B cell (primary cell): Measurements from ENCODE around the gene KCTD4. TPM values are rescaled to one million over a fixed set of nuclear protein-coding genes. Genes with fewer than 3 reads are reported as not detected.

Experiments
- ATAC-seq: fragments of 200-7000 bp; cut with Tn5 transposase; one replicate; pipeline ENCODE4 v1.10.0; 2021; ENCODE audit warnings: low read depth, mild to moderate bottlenecking, moderate number of reproducible peaks, moderate library complexity
- CTCF ChIA-PET: fragments of 350-600 bp; sonication (Branson Sonifier 250); formaldehyde crosslinking; loops from one replicate; lab custom pipeline; 2021; ENCODE audit warnings: antibody characterized with exemption, inconsistent platforms; lab: Charles Lee
- POLR2A ChIA-PET: fragments of 350-600 bp; sonication (Branson Sonifier 250); formaldehyde crosslinking; loops from one replicate; lab custom pipeline; 2021; ENCODE audit warnings: antibody characterized with exemption; lab: Charles Lee
- DNase-seq: peaks from one replicate; pipeline ENCODE4 v3.0.0; 2013
- H2AFZ ChIP-seq: 2 replicates; pipeline ENCODE4 v1.6.1; 2012; ENCODE audit warnings: mild to moderate bottlenecking, low read depth, low read length; ENCODE audit not compliant: insufficient read depth, poor library complexity, severe bottlenecking
- H3K27ac ChIP-seq, 2 donors: 1 replicate in 1 of 2; 2 replicates in 1 of 2; pipeline ENCODE4 v1.5.1; 2012 to 2013; ENCODE audit warnings: low read length in 2 of 2, mild to moderate bottlenecking in 2 of 2, moderate library complexity in 1 of 2
- H3K27me3 ChIP-seq, 4 experiments: fragments of 200-600 bp in 1 of 4; sonication (generic) in 1 of 4; replicated peaks in 1 of 4; 1 replicate in 2 of 4; 2 replicates in 2 of 4; pipeline versions ENCODE4 v1.6.1 to v1.7.0; 2013 to 2016; ENCODE audit warnings: low read length in 3 of 4, mild to moderate bottlenecking in 2 of 4, mixed read lengths in 1 of 4, moderate library complexity in 1 of 4; ENCODE audit not compliant: insufficient read depth in 4 of 4, control insufficient read depth in 3 of 4; ENCODE audit errors: control extremely low read depth in 1 of 4
- H3K36me3 ChIP-seq, 2 experiments: replicated peaks in 1 of 2; 1 replicate in 1 of 2; 2 replicates in 1 of 2; pipeline versions ENCODE4 v1.6.1 to v1.7.1; 2013; ENCODE audit warnings: low read length in 1 of 2; ENCODE audit not compliant: insufficient read depth in 2 of 2, control insufficient read depth in 1 of 2; ENCODE audit errors: control extremely low read depth in 1 of 2, extremely low read depth in 1 of 2
- H3K4me1 ChIP-seq, 2 donors: fragments of 200-600 bp in 1 of 2; sonication (generic) in 1 of 2; 1 replicate in 1 of 2; 2 replicates in 1 of 2; pipeline versions ENCODE4 v1.5.1 to v1.6.1; 2013 to 2017; ENCODE audit warnings: low read length in 2 of 2; ENCODE audit not compliant: control insufficient read depth in 2 of 2, insufficient read depth in 2 of 2
- H3K4me2 ChIP-seq: replicated peaks from 2 replicates; pipeline ENCODE3; 2012; ENCODE audit warnings: mild to moderate bottlenecking, low read depth, low read length; ENCODE audit not compliant: poor library complexity, severe bottlenecking
- H3K4me3 ChIP-seq, 5 experiments: fragments of 200-600 bp in 1 of 5; sonication (generic) in 1 of 5; 1 replicate in 3 of 5; 2 replicates in 2 of 5; pipeline versions ENCODE4 v1.5.1 to v1.7.0; 2011 to 2016; ENCODE audit warnings: low read length in 4 of 5, mild to moderate bottlenecking in 4 of 5, low read depth in 2 of 5, control low read depth in 1 of 5, moderate library complexity in 1 of 5; ENCODE audit not compliant: insufficient read depth in 1 of 5; ENCODE audit errors: control extremely low read depth in 1 of 5, extremely low read depth in 1 of 5
- H3K79me2 ChIP-seq: fragments of 200-600 bp; sonication (generic); one replicate; pipeline ENCODE4 v1.6.0; 2016; ENCODE audit warnings: low read length; ENCODE audit not compliant: control insufficient read depth, insufficient read depth
- H3K9ac ChIP-seq: fragments of 200-600 bp; sonication (generic); 2 replicates; pipeline ENCODE4 v1.6.1; 2017; ENCODE audit warnings: mild to moderate bottlenecking, low read length, moderate library complexity
- H3K9me3 ChIP-seq, 3 donors: one replicate each; pipeline versions ENCODE4 v1.6.1 to v1.7.1; 2013; ENCODE audit warnings: low read length in 2 of 3; ENCODE audit not compliant: control insufficient read depth in 2 of 3, insufficient read depth in 1 of 3; ENCODE audit errors: control extremely low read depth in 1 of 3
- H4K20me1 ChIP-seq: 2 replicates; pipeline ENCODE4 v1.6.0; 2012; ENCODE audit warnings: mild to moderate bottlenecking, low read length; ENCODE audit not compliant: insufficient read depth, control insufficient read depth, poor library complexity, severe bottlenecking
- H3K27ac Mint-ChIP-seq: one replicate; pipeline ENCODE4 v1.8.0; 2021; ENCODE audit warnings: mixed read lengths
- H3K27me3 Mint-ChIP-seq: one replicate; pipeline ENCODE4 v1.8.0; 2021; ENCODE audit warnings: mixed read lengths
- H3K4me1 Mint-ChIP-seq: one replicate; pipeline ENCODE4 v1.8.0; 2021; ENCODE audit warnings: mixed read lengths
- H3K4me3 Mint-ChIP-seq: one replicate; pipeline ENCODE4 v1.8.0; 2021; ENCODE audit warnings: mixed read lengths
- H3K9me3 Mint-ChIP-seq: one replicate; pipeline ENCODE4 v1.8.0; 2022; ENCODE audit warnings: mixed read lengths; ENCODE audit not compliant: insufficient read depth
- CTCF ChIP-seq: fragments of 200-600 bp; IDR thresholded peaks from one replicate; pipeline ENCODE4 v1.8.0; 2022; ENCODE audit warnings: antibody characterized with exemption, mild to moderate bottlenecking
- EZH2 ChIP-seq: IDR thresholded peaks from 2 replicates; pipeline ENCODE4 v1.6.1; 2012; ENCODE audit warnings: borderline replicate concordance, low read depth, mild to moderate bottlenecking, moderate library complexity, low read length; ENCODE audit not compliant: insufficient read depth, poor library complexity, severe bottlenecking
- WGBS: methylation state at CpG from one replicate; pipeline ENCODE4 v1.1.5; 2013; ENCODE audit warnings: missing lambda C conversion rate; ENCODE audit not compliant: insufficient coverage; 5-methylcytosine and 5-hydroxymethylcytosine counted together
- intact Hi-C: fragments of 100-400 bp; cut with micrococcal nuclease; formaldehyde crosslinking; loops from one replicate; pipeline ENCODE4 v1.10.0; 2022
- polyA plus RNA-seq: library from polyadenylated mRNA; depleted of rRNA; stranded (reverse); fragments of >200 nt; gene quantifications from 2 replicates; pipeline ENCODE4 v1.2.3, GENCODE V29; 2012
- total RNA-seq, 2 donors: library from RNA; stranded (reverse); fragments of 120-200 nt in 1 of 2; gene quantifications; 1 replicate in 1 of 2; 2 replicates in 1 of 2; pipeline versions ENCODE4 v1.2.3 to v1.2.4, GENCODE V29; 2013 to 2022

Gene KCTD4
- total and polyA plus RNA-seq, 2 donors (not counting 1 experiment from before 2014, with no cell fraction given), result not detected

- Histone ChIP-seq H3K36me3 (peaks cover 2 to 13% of the 10 kb centered on the region in 2 experiments), H3K9me3 (no peaks in the 10 kb centered on the region), H3K9ac (no peak overlapping the region), H2AFZ (no peak overlapping the region), H3K27me3 (no peaks in the 10 kb centered on the region), H3K79me2 (peaks cover 42% of the 10 kb centered on the region), H3K4me3 (no peak overlapping the region), H3K4me1 (no peaks in the 10 kb centered on the region), H3K4me2 (no peak overlapping the region), H4K20me1 (peaks cover 37% of the 10 kb centered on the region), H3K27ac (no peak overlapping the region)
- DNase-seq (no peak), ATAC-seq (no peak)
- Mint-ChIP-seq H3K4me1 (peaks cover 10% of the 10 kb centered on the region), H3K27me3 (no peaks in the 10 kb centered on the region), H3K4me3 (no peak overlapping the region), H3K27ac (no peak overlapping the region), H3K9me3 (no peaks in the 10 kb centered on the region)
- POLR2A ChIA-PET, result no interaction called here
- intact Hi-C loops, result no loop called here
- TF ChIP-seq EZH2 (no peak), CTCF (no peak)
- no CpG with 5 or more reads among the region's 1 CpG for WGBS
- CTCF ChIA-PET, result no interaction called here
These were observed 50.9 kb downstream of the KCTD4 start for GRCh38 chr13:45149964-45150363.

GRCh38 chr13:45143346-45143751 is 57.5 kb downstream of the KCTD4 start:
- no peaks in the 10 kb centered on the region for H3K9me3 ChIP-seq
- DNase-seq (no peak), ATAC-seq (no peak)
- peaks cover 0 to 17% of the 10 kb centered on the region in 2 experiments for H3K36me3 ChIP-seq
- ChIA-PET CTCF (no interaction called here), POLR2A (no interaction called here)
- Mint-ChIP-seq H3K4me1 (peaks cover 15% of the 10 kb centered on the region), H3K9me3 (no peaks in the 10 kb centered on the region), H3K27me3 (no peaks in the 10 kb centered on the region), H3K4me3 (no peak overlapping the region), H3K27ac (no peak overlapping the region)
- intact Hi-C loops, result no loop called here
- no peak for TF ChIP-seq CTCF
- H3K4me1 ChIP-seq, result no peaks in the 10 kb centered on the region
- H3K4me2 ChIP-seq, result no peak overlapping the region
- no peak overlapping the region for H3K4me3 ChIP-seq
- H3K27me3 ChIP-seq, result no peaks in the 10 kb centered on the region
- peaks cover 92% of the 10 kb centered on the region for H3K79me2 ChIP-seq
- no peak overlapping the region for H2AFZ ChIP-seq
- WGBS, result 100% methylated on average over 2 of the region's 7 CpGs
- H3K9ac ChIP-seq, result no peak overlapping the region
- H4K20me1 ChIP-seq, result peaks cover 60% of the 10 kb centered on the region
- H3K27ac ChIP-seq, result no peak overlapping the region

Other genes with a start within 250 kb of the KCTD4 start
- 4.7 and 5.8 TPM in 2 replicates for gene NUFIP1, start 211.6 kb downstream of the KCTD4 start, total RNA-seq
- gene NUFIP1, start 211.6 kb downstream of the KCTD4 start, polyA plus RNA-seq, result 2.2 and 2.3 TPM in 2 replicates
- gene GPALPP1, start 211.5 kb downstream of the KCTD4 start, total RNA-seq, result 41.8 and 45.6 TPM in 2 replicates
- gene GPALPP1, start 211.5 kb downstream of the KCTD4 start, polyA plus RNA-seq, result 19.7 and 24.1 TPM in 2 replicates
- gene GTF2F2, start 80.5 kb downstream of the KCTD4 start, total RNA-seq, result 19.6 and 23.6 TPM in 2 replicates
- gene GTF2F2, start 80.5 kb downstream of the KCTD4 start, polyA plus RNA-seq, result 5.9 and 9.0 TPM in 2 replicates
- 4,599 and 4,871 TPM in 2 replicates for gene TPT1, start 140.1 kb upstream of the KCTD4 start, total RNA-seq
- gene TPT1, start 140.1 kb upstream of the KCTD4 start, polyA plus RNA-seq, result 2,507 and 4,635 TPM in 2 replicates
- gene SLC25A30, start 217.3 kb upstream of the KCTD4 start, total RNA-seq, result 16.9 and 25.8 TPM in 2 replicates
- gene SLC25A30, start 217.3 kb upstream of the KCTD4 start, polyA plus RNA-seq, result 8.7 and 11.2 TPM in 2 replicates